ENCODE results near the gene GNAI1. TPM values are rescaled to one million over a fixed set of nuclear protein-coding genes. Genes with fewer than 3 reads are reported as not detected.

GNAI1 gene
- total and polyA plus RNA-seq, 10 of the 15 experiments (the other 5 are each of a cell fraction or from before 2014, with no cell fraction given), result not detected

DNA sequence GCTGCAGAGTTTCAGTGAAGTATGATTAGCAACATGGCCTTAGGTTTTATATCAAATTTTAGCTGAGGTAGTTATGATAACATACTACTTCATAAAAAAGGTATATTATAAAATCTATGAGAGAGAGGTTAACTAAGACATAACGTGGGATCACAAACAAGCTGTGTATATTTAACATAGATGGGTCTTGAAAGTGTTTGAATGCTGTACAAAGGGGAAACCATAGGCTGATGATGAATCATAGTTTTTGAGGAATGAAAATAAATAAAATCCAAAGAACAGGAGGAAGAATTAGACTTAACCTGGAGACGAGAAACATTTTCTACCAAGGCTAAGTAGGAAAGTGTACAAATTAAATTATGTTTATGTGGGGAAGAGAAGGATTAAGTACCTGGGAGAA lies 119.0 kb downstream of the GNAI1 start:
- ATAC-seq, result no peak

More for the DNA sequence above, 119.0 kb downstream of the GNAI1 start:
- intact Hi-C loops (cut with micrococcal nuclease; ENCODE audit: unreplicated experiment) (no loop called here), in situ Hi-C loops (cut with MboI) (no loop called here)
- no peaks in the 10 kb centered on the region for H3K36me3 ChIP-seq (ENCODE audit: control insufficient read depth in 2 of 2, insufficient read depth in 2 of 2, low read length in 1 of 2)
- CTCF ChIA-PET, result no interaction called here
- H3K4me2 ChIP-seq (ENCODE audit: control insufficient read depth, insufficient read depth), result no peak overlapping the region
- H3K9ac ChIP-seq (ENCODE audit: control insufficient read depth, insufficient read depth, low read length), result no peak overlapping the region
- RAD21 ChIA-PET (ENCODE audit: unreplicated experiment), result no interaction called here
- no TSS peak for BruUV-seq (replicated peaks)
- no peak overlapping the region for H2AFZ ChIP-seq (ENCODE audit: control insufficient read depth, low read depth, low read length)
- TF ChIP-seq RAD51 (IDR thresholded peaks at IDR 0.05), result no peak
- TF ChIP-seq, protein P1, sequence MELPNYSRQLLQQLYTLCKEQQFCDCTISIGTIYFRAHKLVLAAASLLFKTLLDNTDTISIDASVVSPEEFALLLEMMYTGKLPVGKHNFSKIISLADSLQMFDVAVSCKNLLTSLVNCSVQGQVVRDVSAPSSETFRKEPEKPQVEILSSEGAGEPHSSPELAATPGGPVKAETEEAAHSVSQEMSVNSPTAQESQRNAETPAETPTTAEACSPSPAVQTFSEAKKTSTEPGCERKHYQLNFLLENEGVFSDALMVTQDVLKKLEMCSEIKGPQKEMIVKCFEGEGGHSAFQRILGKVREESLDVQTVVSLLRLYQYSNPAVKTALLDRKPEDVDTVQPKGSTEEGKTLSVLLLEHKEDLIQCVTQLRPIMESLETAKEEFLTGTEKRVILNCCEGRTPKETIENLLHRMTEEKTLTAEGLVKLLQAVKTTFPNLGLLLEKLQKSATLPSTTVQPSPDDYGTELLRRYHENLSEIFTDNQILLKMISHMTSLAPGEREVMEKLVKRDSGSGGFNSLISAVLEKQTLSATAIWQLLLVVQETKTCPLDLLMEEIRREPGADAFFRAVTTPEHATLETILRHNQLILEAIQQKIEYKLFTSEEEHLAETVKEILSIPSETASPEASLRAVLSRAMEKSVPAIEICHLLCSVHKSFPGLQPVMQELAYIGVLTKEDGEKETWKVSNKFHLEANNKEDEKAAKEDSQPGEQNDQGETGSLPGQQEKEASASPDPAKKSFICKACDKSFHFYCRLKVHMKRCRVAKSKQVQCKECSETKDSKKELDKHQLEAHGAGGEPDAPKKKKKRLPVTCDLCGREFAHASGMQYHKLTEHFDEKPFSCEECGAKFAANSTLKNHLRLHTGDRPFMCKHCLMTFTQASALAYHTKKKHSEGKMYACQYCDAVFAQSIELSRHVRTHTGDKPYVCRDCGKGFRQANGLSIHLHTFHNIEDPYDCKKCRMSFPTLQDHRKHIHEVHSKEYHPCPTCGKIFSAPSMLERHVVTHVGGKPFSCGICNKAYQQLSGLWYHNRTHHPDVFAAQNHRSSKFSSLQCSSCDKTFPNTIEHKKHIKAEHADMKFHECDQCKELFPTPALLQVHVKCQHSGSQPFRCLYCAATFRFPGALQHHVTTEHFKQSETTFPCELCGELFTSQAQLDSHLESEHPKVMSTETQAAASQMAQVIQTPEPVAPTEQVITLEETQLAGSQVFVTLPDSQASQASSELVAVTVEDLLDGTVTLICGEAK (IDR thresholded peaks at IDR 0.05; ENCODE audit: borderline replicate concordance), result no peak
- TF ChIP-seq, protein P2, sequence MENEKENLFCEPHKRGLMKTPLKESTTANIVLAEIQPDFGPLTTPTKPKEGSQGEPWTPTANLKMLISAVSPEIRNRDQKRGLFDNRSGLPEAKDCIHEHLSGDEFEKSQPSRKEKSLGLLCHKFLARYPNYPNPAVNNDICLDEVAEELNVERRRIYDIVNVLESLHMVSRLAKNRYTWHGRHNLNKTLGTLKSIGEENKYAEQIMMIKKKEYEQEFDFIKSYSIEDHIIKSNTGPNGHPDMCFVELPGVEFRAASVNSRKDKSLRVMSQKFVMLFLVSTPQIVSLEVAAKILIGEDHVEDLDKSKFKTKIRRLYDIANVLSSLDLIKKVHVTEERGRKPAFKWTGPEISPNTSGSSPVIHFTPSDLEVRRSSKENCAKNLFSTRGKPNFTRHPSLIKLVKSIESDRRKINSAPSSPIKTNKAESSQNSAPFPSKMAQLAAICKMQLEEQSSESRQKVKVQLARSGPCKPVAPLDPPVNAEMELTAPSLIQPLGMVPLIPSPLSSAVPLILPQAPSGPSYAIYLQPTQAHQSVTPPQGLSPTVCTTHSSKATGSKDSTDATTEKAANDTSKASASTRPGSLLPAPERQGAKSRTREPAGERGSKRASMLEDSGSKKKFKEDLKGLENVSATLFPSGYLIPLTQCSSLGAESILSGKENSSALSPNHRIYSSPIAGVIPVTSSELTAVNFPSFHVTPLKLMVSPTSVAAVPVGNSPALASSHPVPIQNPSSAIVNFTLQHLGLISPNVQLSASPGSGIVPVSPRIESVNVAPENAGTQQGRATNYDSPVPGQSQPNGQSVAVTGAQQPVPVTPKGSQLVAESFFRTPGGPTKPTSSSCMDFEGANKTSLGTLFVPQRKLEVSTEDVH (IDR thresholded peaks at IDR 0.05; ENCODE audit: low read depth, partially characterized antibody), result no peak
- WGBS (ENCODE audit: insufficient coverage, insufficient replicate concordance, low lambda C conversion rate, missing lambda C conversion rate), result 4% methylated on average over 2 of the region's 2 CpGs
- no peaks in the 10 kb centered on the region for H3K79me2 ChIP-seq (ENCODE audit: control insufficient read depth, insufficient read depth, low read length)
- no peak overlapping the region for H3K4me3 ChIP-seq
- no peaks in the 10 kb centered on the region for H4K20me1 ChIP-seq (ENCODE audit: control insufficient read depth, insufficient read depth)
- H3K27ac ChIP-seq (ENCODE audit: control insufficient read depth, insufficient read depth), result no peak overlapping the region
- no peaks in the 10 kb centered on the region for H3K27me3 ChIP-seq (replicated peaks in 1 of 2; ENCODE audit: control insufficient read depth in 2 of 2, insufficient read depth in 2 of 2, low read length in 1 of 2)
- SMC1A ChIA-PET (ENCODE audit: uncharacterized antibody, unreplicated experiment), result no interaction called here
- no peak for FAIRE-seq
- no peaks in the 10 kb centered on the region for H3K9me3 ChIP-seq (replicated peaks; ENCODE audit: control insufficient read depth, insufficient read depth, low read length)
- DNase-seq (ENCODE audit: low read depth, low spot score), result no peak
- H3K4me1 ChIP-seq (ENCODE audit: control insufficient read depth, insufficient read depth, low read length), result no peaks in the 10 kb centered on the region
- POLR2A ChIA-PET, result no interaction called here

Measured in GM12878 (cell line).